Upper lobe of left lung (tissue), 4 donors: ENCODE results near the gene GREB1L.

Source experiments
- EP300 ChIP-seq, 4 donors: sonication (generic); formaldehyde crosslinking; IDR thresholded peaks; one replicate each; pipeline ENCODE4 v1.5.1; 2017; ENCODE audit warnings: antibody characterized with exemption in 4 of 4, control low read depth in 2 of 4
- POLR2A ChIP-seq, 4 donors: fragments of 450-650 bp; IDR thresholded peaks; one replicate each; pipeline ENCODE4 v1.5.1; 2016 to 2017; ENCODE audit warnings: antibody characterized with exemption in 4 of 4, mild to moderate bottlenecking in 2 of 4
- POLR2AphosphoS5 ChIP-seq, 2 donors: sonication (generic); formaldehyde crosslinking; IDR thresholded peaks; one replicate each; pipeline ENCODE4 v1.5.1; 2017; ENCODE audit warnings: antibody characterized with exemption in 2 of 2
- TF ChIP-seq, protein P1 (sequence below), 6 experiments: fragments of 450-650 bp in 4 of 6; fragments of 200-600 bp in 2 of 6; sonication (generic) in 2 of 6; IDR thresholded peaks; one replicate each; pipeline ENCODE4 v1.5.1; 2016 to 2019; ENCODE audit warnings: antibody characterized with exemption in 6 of 6

DNA sequence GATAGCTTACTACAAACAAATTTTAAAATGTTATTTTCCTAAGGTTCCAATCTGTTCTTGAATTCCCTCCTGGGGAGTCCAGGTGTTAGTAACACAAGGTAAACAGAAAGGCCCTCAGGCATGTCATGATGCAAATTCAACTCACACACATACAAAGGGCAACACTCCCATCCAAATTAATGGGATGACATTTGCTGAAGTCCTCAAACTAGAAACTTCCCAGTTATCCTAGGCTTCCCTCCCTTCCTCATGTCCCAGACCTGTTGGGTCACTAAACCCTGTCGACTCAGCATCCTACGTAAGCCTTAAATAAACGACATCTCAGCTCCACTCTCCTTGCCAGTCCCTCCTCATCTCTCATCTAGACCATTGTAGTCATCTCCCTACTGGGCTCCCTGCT is 85.1 kb downstream of the GREB1L start:
- TF ChIP-seq POLR2AphosphoS5 (IDR thresholded peaks at IDR 0.05) (no peak), POLR2A (IDR thresholded peaks at IDR 0.05) (no peak), EP300 (IDR thresholded peaks at IDR 0.05) (no peak)
- TF ChIP-seq, protein P1, sequence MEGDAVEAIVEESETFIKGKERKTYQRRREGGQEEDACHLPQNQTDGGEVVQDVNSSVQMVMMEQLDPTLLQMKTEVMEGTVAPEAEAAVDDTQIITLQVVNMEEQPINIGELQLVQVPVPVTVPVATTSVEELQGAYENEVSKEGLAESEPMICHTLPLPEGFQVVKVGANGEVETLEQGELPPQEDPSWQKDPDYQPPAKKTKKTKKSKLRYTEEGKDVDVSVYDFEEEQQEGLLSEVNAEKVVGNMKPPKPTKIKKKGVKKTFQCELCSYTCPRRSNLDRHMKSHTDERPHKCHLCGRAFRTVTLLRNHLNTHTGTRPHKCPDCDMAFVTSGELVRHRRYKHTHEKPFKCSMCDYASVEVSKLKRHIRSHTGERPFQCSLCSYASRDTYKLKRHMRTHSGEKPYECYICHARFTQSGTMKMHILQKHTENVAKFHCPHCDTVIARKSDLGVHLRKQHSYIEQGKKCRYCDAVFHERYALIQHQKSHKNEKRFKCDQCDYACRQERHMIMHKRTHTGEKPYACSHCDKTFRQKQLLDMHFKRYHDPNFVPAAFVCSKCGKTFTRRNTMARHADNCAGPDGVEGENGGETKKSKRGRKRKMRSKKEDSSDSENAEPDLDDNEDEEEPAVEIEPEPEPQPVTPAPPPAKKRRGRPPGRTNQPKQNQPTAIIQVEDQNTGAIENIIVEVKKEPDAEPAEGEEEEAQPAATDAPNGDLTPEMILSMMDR (IDR thresholded peaks at IDR 0.05), result no peak
